Skin epidermis (tissue), 12 donors: ENCODE measurements around the gene POLR2E.

Experiments used
- H3K27ac ChIP-seq, 21 experiments: fragments of 200-600 bp; sonication (generic) in 11 of 21; one replicate each; pipeline ENCODE4 v1.5.0; 2020; ENCODE audit warnings: mild to moderate bottlenecking in 3 of 21, inconsistent platforms in 2 of 21, moderate library complexity in 2 of 21
- H3K4me3 ChIP-seq, 7 experiments: fragments of 200-600 bp; sonication (generic) in 2 of 7; one replicate each; pipeline ENCODE4 v1.5.0; 2020; ENCODE audit warnings: inconsistent platforms in 2 of 7, mild to moderate bottlenecking in 2 of 7, moderate library complexity in 1 of 7

POLR2E gene

GRCh38 chr19:1041835-1042685 is 53.1 kb downstream of the POLR2E start:
- Histone ChIP-seq H3K27ac (peak overlapping the region in 15 of 21 experiments; percentile 39 to 86 (median 69)), H3K4me3 (peak overlapping the region in 4 of 7 experiments; percentile 2 to 60 (median 26))

- H3K4me3 ChIP-seq, result peak overlapping the region; percentile 35 to 60 (median 47)
These were observed 53.8 kb downstream of the POLR2E start for GRCh38 chr19:1041272-1041834.

GRCh38 chr19:1040476-1041271 is 54.5 kb downstream of the POLR2E start:
- Histone ChIP-seq H3K4me3 (peak overlapping the region; percentile 35 to 60 (median 47)), H3K27ac (peak overlapping the region in 20 of 21 experiments; percentile 19 to 87 (median 68))

More at GRCh38 chr19:1041272-1041834, 53.8 kb downstream of the POLR2E start:
- H3K27ac ChIP-seq, result peak overlapping the region in 14 of 21 experiments; percentile 6 to 87 (median 63)

GRCh38 chr19:1039646-1040475 is 55.3 kb downstream of the POLR2E start, which contains the start of gene ABCA7:
Gene ABCA7 (plus strand): TSS chr19:1040107. CDS start chr19:1041362, 1,255 bp downstream.
- peak within 1 kb of the TSS; percentile 35 to 60 (median 47) for H3K4me3 ChIP-seq
- H3K27ac ChIP-seq, result peak within 1 kb of the TSS in 20 of 21 experiments; percentile 19 to 87 (median 66)

- peak overlapping the region in 13 of 21 experiments; percentile 17 to 87 (median 71) for H3K27ac ChIP-seq
- peak overlapping the region in 5 of 7 experiments; percentile 35 to 57 (median 46) for H3K4me3 ChIP-seq
These were observed 56.1 kb downstream of the POLR2E start for GRCh38 chr19:1038978-1039645.

GRCh38 chr19:1037621-1038064 is 57.5 kb downstream of the POLR2E start:
- no peak overlapping the region for H3K4me3 ChIP-seq
- H3K27ac ChIP-seq, result peak overlapping the region in 16 of 21 experiments; percentile 34 to 92 (median 72)
